Esophagus squamous epithelium (tissue), 4 donors: ENCODE results near the gene AATK.

Experiments
- CTCF ChIP-seq, 6 experiments: fragments of 450-650 bp in 4 of 6; fragments of 200-600 bp in 2 of 6; sonication (generic) in 2 of 6; IDR thresholded peaks; one replicate each; pipeline ENCODE4 v1.5.1; 2016 to 2019; ENCODE audit warnings: antibody characterized with exemption in 6 of 6, mild to moderate bottlenecking in 4 of 6, moderate library complexity in 4 of 6
- POLR2A ChIP-seq, 4 donors: fragments of 450-650 bp; IDR thresholded peaks; one replicate each; pipeline ENCODE4 v1.6.1; 2017; ENCODE audit warnings: antibody characterized with exemption in 4 of 4, mild to moderate bottlenecking in 4 of 4, moderate library complexity in 3 of 4

- TF ChIP-seq CTCF (IDR thresholded peaks at IDR 0.05) (no peak), POLR2A (IDR thresholded peaks at IDR 0.05) (no peak)
Measured at GRCh38 chr17:81135505-81136278, 30.3 kb downstream of the AATK start.
